ENCODE data around the gene PPP6R1. TPM values are rescaled to one million over a fixed set of nuclear protein-coding genes. Genes with fewer than 3 reads are reported as not detected.

PPP6R1 gene
- total RNA-seq, 1 donor from 2014 or later, result 180 TPM

GRCh38 chr19:55241143-55241934 lies 17.5 kb downstream of the PPP6R1 start:
- Mint-ChIP-seq H3K27ac (no peak overlapping the region), H3K36me3 (ENCODE audit: low read depth) (peaks cover 73% of the 10 kb centered on the region), H3K4me3 (ENCODE audit: low read depth) (no peak overlapping the region), H3K27me3 (ENCODE audit: low read depth) (no peaks in the 10 kb centered on the region), H3K9me3 (no peaks in the 10 kb centered on the region), H3K4me1 (ENCODE audit: low read depth) (peaks cover 2% of the 10 kb centered on the region)
- intact Hi-C loops (cut with micrococcal nuclease), result no loop called here
- DNase-seq (ENCODE audit: low spot score), result no peak

DNA sequence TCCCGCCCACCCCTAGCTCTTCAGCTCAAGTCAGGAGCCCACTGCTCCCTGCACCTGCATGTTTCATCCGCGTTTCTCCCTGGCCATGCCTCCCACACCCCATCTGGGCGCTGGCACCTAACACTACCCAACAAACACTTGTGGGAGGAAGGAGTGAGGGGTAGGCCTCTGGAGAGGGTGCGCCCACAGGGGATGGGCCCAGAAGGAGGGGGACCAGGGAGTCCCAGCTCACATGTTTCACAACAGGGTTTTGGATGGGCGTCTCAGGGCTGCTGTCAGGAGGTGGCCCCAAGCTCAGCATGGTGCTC lies 18.1 kb downstream of the PPP6R1 start:
- peaks cover 76% of the 10 kb centered on the region for H3K36me3 Mint-ChIP-seq (ENCODE audit: low read depth)
- H3K4me3 Mint-ChIP-seq (ENCODE audit: low read depth), result no peak overlapping the region
- intact Hi-C loops (cut with micrococcal nuclease), result no loop called here
- no peak for DNase-seq (ENCODE audit: low spot score)
- no peaks in the 10 kb centered on the region for H3K9me3 Mint-ChIP-seq
- H3K27ac Mint-ChIP-seq, result no peak overlapping the region
- peaks cover 2% of the 10 kb centered on the region for H3K4me1 Mint-ChIP-seq (ENCODE audit: low read depth)
- H3K27me3 Mint-ChIP-seq (ENCODE audit: low read depth), result no peaks in the 10 kb centered on the region

DNA sequence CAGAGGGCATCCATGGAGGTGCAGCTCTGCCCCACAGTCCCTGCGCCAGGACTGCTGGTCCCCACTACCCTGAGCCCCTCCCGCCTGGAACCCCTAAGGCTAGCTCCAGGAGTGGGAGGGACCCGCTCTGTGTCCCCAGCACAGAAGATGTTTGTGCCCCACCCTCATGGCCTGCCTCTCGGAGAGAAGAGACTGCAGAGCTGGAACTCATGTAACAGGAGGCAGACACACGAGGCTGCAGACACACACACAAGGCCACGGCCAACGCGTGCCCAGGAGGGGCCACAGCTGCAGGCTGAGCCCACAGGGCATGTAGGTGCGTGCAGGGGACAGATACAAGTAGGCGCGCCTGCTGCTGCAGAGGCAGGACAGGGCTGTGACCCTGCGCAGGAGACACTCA lies 19.8 kb downstream of the PPP6R1 start:
- DNase-seq (ENCODE audit: low spot score), result no peak
- Mint-ChIP-seq H3K36me3 (ENCODE audit: low read depth) (peaks cover 78% of the 10 kb centered on the region), H3K27ac (no peak overlapping the region), H3K4me1 (ENCODE audit: low read depth) (peaks cover 2% of the 10 kb centered on the region), H3K4me3 (ENCODE audit: low read depth) (no peak overlapping the region), H3K27me3 (ENCODE audit: low read depth) (no peaks in the 10 kb centered on the region), H3K9me3 (no peaks in the 10 kb centered on the region)
- intact Hi-C loops (cut with micrococcal nuclease), result no loop called here

DNA sequence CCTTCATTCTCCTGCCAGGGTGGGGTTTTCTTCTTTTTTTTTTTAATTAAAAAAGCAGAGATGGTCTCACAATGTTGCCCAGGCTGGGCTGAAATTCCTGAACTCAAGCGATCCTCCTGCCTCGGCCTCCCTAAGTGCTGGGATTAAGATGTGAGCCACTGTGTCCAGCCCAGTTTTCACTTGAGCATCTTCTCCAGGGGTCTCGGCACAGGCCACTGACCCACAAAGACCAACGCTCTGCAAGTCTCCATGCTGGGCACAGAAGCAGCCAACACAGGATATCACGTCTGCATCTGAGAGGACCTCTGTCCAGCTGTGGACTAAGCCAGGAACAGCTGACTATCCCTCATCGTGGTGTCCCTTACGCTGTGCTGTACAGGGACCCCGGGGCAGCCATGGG lies 20.8 kb downstream of the PPP6R1 start:
- H3K36me3 Mint-ChIP-seq (ENCODE audit: low read depth), result peaks cover 77% of the 10 kb centered on the region
- no peak overlapping the region for H3K4me3 Mint-ChIP-seq (ENCODE audit: low read depth)
- H3K27ac Mint-ChIP-seq, result no peak overlapping the region
- H3K27me3 Mint-ChIP-seq (ENCODE audit: low read depth), result no peaks in the 10 kb centered on the region
- H3K9me3 Mint-ChIP-seq, result no peaks in the 10 kb centered on the region
- DNase-seq (ENCODE audit: low spot score), result no peak
- intact Hi-C loops (cut with micrococcal nuclease), result no loop called here
- peaks cover 2% of the 10 kb centered on the region for H3K4me1 Mint-ChIP-seq (ENCODE audit: low read depth)

DNA sequence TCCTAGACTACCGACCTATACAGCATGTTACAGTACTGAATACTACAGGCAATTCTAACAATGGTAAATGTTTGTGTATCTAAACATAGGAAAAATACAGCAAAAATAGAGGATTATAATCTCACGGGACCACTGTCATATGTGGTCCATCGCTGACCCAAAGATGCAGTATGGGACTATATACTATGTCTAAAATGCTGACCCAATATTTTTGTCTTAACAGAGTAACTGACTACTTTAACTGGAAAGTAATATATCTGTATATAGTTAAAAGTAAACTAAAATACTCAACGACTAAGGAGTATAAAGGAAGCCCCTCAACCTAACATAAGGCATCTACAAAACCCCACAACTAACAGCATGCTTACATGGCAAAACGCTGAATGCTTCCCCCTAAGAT lies 25.8 kb downstream of the PPP6R1 start:
- intact Hi-C loops (cut with micrococcal nuclease), result no loop called here
- no peaks in the 10 kb centered on the region for H3K9me3 Mint-ChIP-seq
- peaks cover 64% of the 10 kb centered on the region for H3K36me3 Mint-ChIP-seq (ENCODE audit: low read depth)
- peaks cover 2% of the 10 kb centered on the region for H3K4me1 Mint-ChIP-seq (ENCODE audit: low read depth)
- DNase-seq (ENCODE audit: low spot score), result no peak
- no peak overlapping the region for H3K27ac Mint-ChIP-seq
- H3K4me3 Mint-ChIP-seq (ENCODE audit: low read depth), result no peak overlapping the region
- no peaks in the 10 kb centered on the region for H3K27me3 Mint-ChIP-seq (ENCODE audit: low read depth)

GRCh38 chr19:55232286-55232602 lies 26.6 kb downstream of the PPP6R1 start:
- DNase-seq (ENCODE audit: low spot score), result no peak
- Mint-ChIP-seq H3K9me3 (no peaks in the 10 kb centered on the region), H3K4me3 (ENCODE audit: low read depth) (no peak overlapping the region), H3K4me1 (ENCODE audit: low read depth) (peaks cover 2% of the 10 kb centered on the region), H3K36me3 (ENCODE audit: low read depth) (peaks cover 62% of the 10 kb centered on the region), H3K27me3 (ENCODE audit: low read depth) (no peaks in the 10 kb centered on the region), H3K27ac (no peak overlapping the region)
- intact Hi-C loops (cut with micrococcal nuclease), result no loop called here

GRCh38 chr19:55231391-55232285 lies 27.2 kb downstream of the PPP6R1 start:
- Mint-ChIP-seq H3K4me1 (ENCODE audit: low read depth) (peaks cover under 1% of the 10 kb centered on the region), H3K27ac (no peak overlapping the region), H3K27me3 (ENCODE audit: low read depth) (no peaks in the 10 kb centered on the region), H3K9me3 (no peaks in the 10 kb centered on the region), H3K36me3 (ENCODE audit: low read depth) (peaks cover 58% of the 10 kb centered on the region), H3K4me3 (ENCODE audit: low read depth) (no peak overlapping the region)
- no peak for DNase-seq (ENCODE audit: low spot score)
- intact Hi-C loops (cut with micrococcal nuclease), result no loop called here

- no peak for DNase-seq (ENCODE audit: low spot score)
- Mint-ChIP-seq H3K4me3 (ENCODE audit: low read depth) (no peak overlapping the region), H3K27ac (no peak overlapping the region), H3K36me3 (ENCODE audit: low read depth) (peaks cover 56% of the 10 kb centered on the region), H3K9me3 (no peaks in the 10 kb centered on the region), H3K4me1 (ENCODE audit: low read depth) (no peaks in the 10 kb centered on the region), H3K27me3 (ENCODE audit: low read depth) (no peaks in the 10 kb centered on the region)
- intact Hi-C loops (cut with micrococcal nuclease), result no loop called here
Measured at GRCh38 chr19:55230780-55231179, 28.0 kb downstream of the PPP6R1 start.

GRCh38 chr19:55230329-55230728 lies 28.5 kb downstream of the PPP6R1 start:
- no peak for DNase-seq (ENCODE audit: low spot score)
- H3K4me3 Mint-ChIP-seq (ENCODE audit: low read depth), result no peak overlapping the region
- intact Hi-C loops (cut with micrococcal nuclease), result no loop called here

GRCh38 chr19:55229789-55230182 lies 29.0 kb downstream of the PPP6R1 start:
- DNase-seq (ENCODE audit: low spot score), result no peak
- peaks cover 57% of the 10 kb centered on the region for H3K36me3 Mint-ChIP-seq (ENCODE audit: low read depth)
- intact Hi-C loops (cut with micrococcal nuclease), result no loop called here
- H3K4me1 Mint-ChIP-seq (ENCODE audit: low read depth), result no peaks in the 10 kb centered on the region
- H3K4me3 Mint-ChIP-seq (ENCODE audit: low read depth), result no peak overlapping the region
- no peaks in the 10 kb centered on the region for H3K9me3 Mint-ChIP-seq
- no peaks in the 10 kb centered on the region for H3K27me3 Mint-ChIP-seq (ENCODE audit: low read depth)
- H3K27ac Mint-ChIP-seq, result no peak overlapping the region

More at GRCh38 chr19:55230329-55230728, 28.5 kb downstream of the PPP6R1 start:
- no peak overlapping the region for H3K27ac Mint-ChIP-seq
- H3K27me3 Mint-ChIP-seq (ENCODE audit: low read depth), result no peaks in the 10 kb centered on the region
- peaks cover 60% of the 10 kb centered on the region for H3K36me3 Mint-ChIP-seq (ENCODE audit: low read depth)
- H3K9me3 Mint-ChIP-seq, result no peaks in the 10 kb centered on the region
- H3K4me1 Mint-ChIP-seq (ENCODE audit: low read depth), result no peaks in the 10 kb centered on the region

DNA sequence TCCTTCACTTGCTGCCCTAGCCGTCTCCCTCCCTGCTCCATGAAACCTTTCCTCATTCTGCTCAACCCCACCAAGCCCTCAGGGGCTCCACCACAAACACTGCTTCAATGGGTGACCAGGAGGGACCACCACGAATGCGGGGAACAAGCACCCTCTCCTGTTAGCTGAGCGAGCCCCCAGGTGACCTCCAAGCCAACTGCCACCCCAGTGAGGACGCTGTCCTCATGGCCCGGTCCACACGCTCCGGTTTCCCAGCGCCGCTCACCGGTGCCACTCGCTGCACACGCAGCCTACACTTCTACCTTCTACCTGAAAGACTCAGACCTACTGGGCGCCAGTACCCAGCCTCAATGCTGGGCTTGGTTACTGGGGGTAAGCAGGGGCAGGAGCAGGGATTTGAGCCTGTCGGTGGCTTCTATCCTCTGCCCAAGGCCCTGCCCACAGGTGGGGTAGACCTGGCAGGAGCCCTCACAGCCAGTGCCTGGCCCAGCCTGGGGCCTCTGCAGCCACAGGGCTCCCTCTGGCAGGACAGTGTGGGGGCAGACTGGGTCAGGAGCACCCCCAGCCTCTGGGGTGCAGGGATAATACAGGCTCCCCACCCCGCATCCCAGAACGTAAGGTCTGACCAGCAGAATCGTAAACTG lies 29.6 kb downstream of the PPP6R1 start:
- Mint-ChIP-seq H3K27ac (no peak overlapping the region), H3K36me3 (ENCODE audit: low read depth) (peaks cover 52% of the 10 kb centered on the region), H3K27me3 (ENCODE audit: low read depth) (no peaks in the 10 kb centered on the region), H3K9me3 (no peaks in the 10 kb centered on the region), H3K4me3 (ENCODE audit: low read depth) (no peak overlapping the region), H3K4me1 (ENCODE audit: low read depth) (no peaks in the 10 kb centered on the region)
- intact Hi-C loops (cut with micrococcal nuclease), result no loop called here
- no peak for DNase-seq (ENCODE audit: low spot score)

- Mint-ChIP-seq H3K9me3 (no peaks in the 10 kb centered on the region), H3K27ac (no peak within 1 kb of the TSS), H3K36me3 (ENCODE audit: low read depth) (peaks cover 47% of the 10 kb centered on the region), H3K4me1 (ENCODE audit: low read depth) (no peaks in the 10 kb centered on the region), H3K27me3 (ENCODE audit: low read depth) (no peaks in the 10 kb centered on the region), H3K4me3 (ENCODE audit: low read depth) (no peak within 1 kb of the TSS)
- intact Hi-C loops (cut with micrococcal nuclease), result no loop called here
- no peak for DNase-seq (ENCODE audit: low spot score)
Measured at GRCh38 chr19:55228403-55229031, 30.3 kb downstream of the PPP6R1 start, which contains the start of gene TMEM86B. TMEM86B (minus strand) TSS chr19:55228763; CDS start chr19:55228741, 22 bp downstream.
